IPS-NIHi11 (cell line): Measurements from ENCODE around the gene PRPSAP2.
"Not testable (repeated sequence)": the region's sequence is repeated elsewhere in the genome, so short reads cannot be mapped to it uniquely, and the experiment has no call there.

Experiments
- DNase-seq: peaks from one replicate; pipeline ENCODE4 v3.0.0; 2012; ENCODE audit warnings: mixed read lengths, low spot score

PRPSAP2 gene

DNA sequence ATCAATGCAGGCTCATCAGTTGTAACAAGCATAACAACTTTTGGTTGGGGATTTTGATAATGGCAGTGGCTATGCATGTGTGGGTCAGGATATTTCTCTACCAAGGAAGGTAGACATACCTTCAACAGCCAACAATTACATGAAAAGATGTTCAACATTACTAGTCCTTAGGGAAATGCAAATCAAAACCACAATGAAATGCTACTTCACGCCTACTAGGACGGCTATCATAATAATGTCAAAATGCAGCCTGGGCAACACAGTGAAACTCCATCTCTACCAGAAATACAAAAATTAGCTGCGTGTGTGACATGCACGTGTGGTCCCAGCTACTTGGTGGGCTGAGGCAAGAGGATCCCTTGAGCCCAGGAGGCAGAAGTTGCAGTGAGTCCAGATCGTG is 86.7 kb downstream of the PRPSAP2 start:
- DNase-seq = no peak

DNA sequence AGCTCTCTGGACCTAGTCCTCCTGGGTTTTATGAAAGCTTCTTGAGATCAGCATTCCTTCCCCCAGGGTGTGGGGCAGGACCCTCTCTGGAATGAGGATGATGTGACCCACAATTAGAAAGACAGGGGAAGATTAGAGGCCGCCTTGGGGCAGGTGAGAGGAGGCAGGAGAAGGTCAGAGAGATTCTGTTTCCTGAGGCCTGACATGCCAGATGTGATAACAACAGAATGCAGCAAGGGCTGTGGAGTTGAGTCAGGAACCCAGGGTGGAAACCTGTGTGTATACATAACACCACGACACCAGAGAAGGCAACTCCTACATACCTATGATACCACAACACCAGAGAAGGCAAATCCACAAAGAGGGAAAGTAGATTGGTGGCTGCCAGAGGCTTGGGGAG is 88.6 kb downstream of the PRPSAP2 start:
- no peak for DNase-seq

DNA sequence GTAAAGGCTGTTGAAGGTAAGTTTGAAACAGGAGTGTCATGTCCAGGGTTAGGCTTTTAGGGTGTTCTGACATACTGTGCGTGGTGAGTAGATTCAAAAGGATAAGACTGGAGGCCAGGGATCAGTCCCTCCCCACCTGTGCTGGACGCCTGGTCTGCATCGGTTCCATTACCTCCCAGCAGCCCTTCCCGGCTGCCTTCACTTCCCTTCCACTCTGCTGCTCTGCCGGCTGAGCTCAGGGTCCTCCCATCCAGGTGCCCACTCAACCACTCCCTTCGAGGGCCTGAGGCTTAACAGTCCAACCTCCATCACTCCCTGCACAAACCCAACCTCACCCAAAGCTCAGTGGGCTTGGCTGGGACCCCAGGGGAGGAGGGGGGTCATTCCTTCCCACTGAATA is 89.9 kb downstream of the PRPSAP2 start:
- DNase-seq = no peak

DNA sequence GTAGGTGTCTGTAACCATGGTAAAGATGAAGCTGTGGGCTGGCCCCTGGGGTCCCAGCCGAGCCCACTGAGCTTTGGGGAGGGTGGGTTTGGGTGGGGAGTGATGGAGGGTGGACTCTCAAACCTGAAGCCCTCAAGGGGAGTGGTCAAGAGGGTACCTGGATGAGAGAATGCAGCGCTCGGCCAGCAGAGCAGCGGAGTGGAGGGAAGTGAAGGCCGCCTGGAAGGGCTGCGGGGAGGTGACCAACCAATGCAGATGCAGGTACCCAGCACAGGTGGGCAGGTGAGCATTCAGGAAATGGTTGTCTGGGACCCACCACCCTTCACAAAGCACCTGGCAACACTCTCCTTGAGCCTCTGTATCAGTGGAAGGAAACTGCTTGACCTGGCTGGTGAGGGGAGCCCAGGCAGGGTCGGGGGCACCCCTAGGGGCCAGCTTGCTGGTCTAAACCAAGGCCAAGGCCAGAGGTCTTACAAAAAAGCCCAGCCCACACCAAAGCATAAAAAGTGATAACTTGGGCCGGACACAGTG is 90.6 kb downstream of the PRPSAP2 start:
- DNase-seq = no peak

DNA sequence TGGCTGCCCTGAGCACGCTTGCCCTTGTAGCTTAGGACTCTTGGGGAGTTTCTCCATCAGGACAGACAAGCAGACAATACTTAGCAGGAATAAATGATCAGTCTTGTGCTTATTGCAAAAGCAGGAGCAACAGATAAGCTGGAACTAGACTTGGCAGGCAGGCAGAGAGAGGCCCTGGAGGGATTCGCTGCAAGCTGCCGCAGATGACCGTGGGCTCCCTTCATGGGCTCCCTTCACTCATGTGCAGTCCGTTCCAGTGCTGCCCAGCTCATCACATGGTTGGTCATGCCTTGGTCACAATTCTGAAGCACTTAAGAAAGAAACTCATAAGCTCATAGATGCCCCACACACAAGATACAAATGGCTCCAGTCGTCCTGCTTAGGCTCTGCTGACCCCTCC is 91.6 kb downstream of the PRPSAP2 start:
- no peak for DNase-seq

DNA sequence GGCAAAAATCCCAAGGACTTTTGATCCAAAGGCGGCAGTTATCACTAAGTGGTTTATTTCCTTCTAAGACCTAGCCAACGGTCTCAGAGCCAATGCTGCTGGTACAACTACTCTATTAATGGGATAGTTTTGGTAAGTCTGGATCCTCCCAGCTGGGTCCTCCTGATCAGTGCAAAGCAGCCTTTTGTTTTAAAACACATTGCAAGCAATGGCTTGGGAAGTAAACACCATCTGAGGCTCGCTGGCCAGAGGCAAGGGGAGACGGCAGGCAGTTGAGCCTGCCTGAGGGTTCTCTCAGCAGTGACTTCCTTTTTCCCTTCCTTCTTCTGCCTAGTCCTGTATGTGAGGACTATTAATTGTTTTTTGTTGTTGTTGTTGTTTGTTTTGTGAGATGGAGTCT is 92.4 kb downstream of the PRPSAP2 start:
- no peak for DNase-seq

DNA sequence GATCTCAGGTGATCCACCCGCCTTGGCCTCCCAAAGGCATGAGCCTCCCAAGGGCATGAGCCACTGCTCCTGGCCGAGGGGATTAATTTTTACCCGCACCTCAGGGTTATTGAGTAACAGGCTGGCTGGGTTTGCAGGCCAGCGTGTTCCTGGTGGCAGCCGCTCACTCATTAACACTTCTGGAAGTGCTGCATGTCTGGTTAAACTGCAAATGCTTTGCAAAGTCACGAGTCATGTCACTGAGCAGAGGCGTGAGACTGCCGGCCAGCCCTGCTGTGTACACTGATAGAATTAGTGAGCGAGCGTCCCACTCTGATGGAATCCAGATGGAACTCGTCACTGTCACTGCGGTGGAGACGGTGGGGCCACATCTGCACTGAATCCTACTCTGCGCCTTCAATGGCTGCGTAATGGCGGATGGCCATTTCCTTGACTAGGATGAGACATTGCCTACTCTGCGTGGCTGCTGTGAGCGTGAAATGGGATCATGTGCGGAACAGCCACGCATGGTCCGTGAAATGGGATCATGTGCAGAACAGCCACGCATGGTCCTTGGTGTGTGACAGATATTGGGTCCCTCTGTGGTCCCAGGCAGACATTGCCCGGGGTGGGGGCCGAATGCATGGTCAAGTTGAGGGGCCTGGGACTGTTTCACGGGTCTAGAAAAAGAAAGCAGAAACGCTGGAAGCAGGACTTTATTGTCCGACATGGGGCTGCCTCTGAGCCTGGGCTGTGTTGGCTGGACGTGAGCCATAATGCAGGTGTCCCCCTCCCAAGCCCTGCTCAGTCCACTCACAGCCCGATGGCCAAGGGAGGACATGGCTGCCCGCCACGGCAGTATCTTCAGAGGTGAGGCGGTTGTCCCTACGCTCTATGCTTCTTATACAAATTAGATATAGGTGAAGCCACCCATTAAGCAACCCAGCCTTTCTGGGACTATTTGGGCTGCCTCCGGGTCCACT is 93.3 kb downstream of the PRPSAP2 start:
- no peak for DNase-seq

DNA sequence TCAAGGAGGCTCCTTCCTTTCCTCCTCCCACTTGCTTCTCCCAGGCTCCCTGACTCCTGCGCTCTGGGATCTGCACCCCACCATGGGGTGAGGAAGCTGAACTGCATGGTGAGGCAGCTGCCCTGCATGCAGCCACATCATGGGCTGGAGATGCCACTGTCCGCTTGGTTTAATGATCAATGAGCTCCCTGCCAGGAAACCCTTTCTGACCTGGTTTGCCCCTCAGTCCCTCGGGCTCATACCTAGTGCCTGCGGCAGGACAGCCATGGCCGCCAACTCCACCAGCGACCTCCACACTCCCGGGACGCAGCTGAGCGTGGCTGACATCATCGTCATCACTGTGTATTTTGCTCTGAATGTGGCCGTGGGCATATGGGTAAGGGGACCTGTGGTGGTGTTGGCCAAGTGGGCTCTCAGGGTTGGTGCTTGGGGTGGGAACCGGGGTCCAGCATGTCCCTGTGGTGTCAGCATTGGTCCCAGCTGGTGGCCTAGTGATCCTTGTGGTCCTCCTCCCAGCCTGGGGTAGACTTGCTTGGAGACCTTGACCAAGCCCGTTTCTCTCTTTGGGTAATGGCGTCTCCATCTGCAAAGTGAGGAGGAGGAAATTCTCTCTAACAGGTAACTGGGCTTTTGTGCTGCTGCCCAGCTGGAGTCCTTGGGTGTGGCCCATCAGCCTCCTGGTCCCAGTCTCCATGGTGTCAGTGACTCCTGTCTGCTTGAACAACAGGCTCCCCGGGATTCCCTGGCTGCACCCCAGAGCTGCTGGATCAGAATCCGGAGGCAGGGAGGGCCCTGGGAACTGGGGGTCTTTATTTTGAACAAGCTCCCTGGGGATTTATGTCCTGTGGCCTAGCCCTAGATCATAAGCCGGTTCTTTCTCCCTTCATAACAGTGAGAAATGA is 94.3 kb downstream of the PRPSAP2 start, which contains the start of gene SLC5A10:
Gene SLC5A10, plus strand, starts transcription at position 225 of the 902 bp plus-strand sequence. Its CDS starts 41 bp downstream, at position 266.
- peak; percentile 78 for DNase-seq

DNA sequence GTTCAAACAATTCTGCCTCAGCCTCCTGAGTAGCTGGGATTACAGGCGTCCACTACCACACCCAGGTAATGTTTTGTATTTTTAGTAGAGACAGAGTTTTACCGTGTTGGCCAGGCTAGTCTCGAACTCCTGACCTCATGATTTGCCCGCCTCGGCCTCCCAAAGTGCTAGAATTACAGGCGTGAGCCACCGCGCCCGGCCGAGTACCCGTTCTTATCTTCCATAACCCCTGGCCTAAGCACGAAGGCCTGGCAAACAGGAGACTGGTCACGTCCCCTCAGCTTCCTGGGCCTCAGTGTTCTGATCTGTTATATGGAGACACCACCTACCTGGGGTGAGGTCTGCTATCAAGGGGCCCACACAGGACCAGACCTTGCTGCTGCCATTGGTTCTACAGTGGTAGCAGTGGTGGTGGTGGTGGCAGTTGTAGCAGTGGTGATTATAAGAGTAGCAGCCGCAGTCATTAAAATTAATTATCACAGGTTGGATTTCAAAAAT is 95.3 kb downstream of the PRPSAP2 start:
- no peak for DNase-seq

DNA sequence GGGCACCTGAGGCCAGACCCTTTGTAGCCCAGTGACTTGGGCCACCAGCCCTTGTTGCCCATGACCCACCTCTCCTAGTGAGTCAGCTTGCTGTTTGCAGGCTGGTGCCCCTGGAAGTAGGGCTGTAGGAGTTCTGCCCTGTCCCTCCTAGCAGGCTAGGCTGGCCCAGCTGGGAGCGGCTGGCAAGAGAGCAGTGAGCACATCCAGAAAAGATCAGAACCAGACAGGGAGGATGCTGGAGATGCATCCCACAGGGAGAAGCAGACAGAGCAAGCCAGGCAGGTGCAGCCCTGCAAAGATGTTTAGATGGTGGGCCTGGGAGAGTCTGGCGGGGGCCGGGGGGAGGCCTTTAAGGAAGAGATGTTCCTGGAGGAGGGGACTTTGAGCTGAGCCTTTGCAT is 96.4 kb downstream of the PRPSAP2 start:
- DNase-seq = no peak

DNA sequence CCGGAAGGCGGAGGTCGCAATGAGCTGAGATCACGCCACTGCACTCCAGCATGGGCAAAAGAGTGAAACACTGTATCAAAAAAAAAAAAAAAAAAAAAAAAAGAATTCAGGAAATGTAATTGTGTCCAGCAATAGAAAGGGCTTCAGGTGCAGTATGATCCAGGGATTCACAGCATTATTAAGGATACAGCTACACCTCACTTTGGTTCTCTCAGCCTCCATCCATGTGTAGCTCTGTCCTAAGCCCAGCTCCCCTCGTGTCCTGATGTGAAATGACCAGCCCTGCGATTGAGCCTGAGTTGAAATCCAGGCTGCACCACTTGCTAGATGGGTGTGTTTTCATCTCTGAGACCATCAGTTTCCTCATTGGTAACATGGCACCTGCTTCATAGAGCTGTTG is 97.1 kb downstream of the PRPSAP2 start:
- no peak for DNase-seq

DNA sequence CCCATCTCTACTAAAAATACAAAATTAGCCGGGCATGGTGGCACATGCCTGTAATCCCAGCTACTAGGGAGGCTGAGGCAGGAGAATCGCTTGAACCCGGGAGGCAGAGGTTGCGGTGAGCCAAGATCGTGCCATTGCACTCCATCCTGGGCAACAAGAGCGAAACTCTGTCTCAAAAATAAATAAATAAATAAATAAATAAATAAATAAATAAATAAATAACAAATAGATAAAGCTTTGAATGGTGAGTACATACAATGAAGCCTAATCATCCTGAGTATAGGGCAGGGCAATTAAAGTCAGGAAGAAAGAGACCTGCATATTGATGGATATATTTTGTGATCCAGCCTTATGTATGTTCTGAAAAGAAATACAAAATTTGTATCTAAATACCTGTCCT is 98.1 kb downstream of the PRPSAP2 start:
- not testable (repeated sequence) for DNase-seq

DNA sequence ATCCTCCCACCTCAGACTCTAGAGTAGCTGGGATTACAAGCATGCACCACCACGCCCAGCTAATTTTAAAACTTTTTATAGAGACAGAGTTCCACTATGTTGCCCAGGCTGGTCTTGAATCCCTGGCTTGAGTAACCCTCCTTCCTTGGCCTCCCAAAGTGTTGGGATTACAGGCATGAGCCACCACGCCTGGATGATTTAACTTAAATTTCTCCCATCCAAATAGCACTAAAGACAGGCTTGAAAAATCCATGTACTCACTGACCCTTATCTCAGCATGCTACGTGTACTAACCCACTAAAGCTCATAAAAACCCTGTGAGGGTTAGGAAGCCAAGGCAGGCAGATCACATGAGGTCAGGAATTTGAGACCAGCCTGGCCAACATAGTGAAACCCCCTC is 98.7 kb downstream of the PRPSAP2 start:
- DNase-seq = no peak

DNA sequence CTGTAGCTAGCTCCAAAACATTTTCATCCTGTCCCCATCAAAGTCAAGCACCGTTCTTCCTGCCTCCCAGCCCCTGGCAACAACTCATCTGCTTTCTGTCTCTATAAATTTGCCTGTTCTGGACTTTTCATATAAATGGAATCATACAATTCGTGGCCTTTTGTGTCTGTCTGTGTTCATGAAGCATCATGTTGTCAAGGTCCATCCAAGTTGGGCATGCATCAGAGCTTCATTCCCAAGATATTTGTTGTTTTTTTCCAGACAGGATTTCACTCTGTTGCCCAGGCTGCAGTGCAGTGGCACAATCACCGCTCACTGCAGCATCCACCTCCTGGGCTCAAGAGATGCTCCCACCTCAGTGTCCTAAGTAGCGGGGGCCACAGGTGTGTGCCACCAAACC is 99.9 kb downstream of the PRPSAP2 start:
- no peak for DNase-seq

DNA sequence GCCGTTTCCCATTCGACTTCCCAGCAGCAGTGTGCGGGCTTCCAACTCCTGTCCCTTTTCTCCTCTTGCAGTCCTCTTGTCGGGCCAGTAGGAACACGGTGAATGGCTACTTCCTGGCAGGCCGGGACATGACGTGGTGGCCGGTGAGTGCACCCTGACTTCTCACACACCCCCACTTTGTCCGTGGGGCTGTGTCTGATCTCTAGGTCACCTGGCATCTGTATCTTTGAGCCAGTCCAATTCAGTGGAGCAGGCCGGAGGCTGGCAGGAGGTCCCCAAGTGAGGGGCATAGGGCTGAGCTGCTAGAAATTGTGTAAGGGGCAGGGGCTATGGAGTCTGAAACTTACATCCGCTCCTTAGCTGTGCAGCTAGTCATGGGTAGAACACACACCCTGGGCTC is 100.7 kb downstream of the PRPSAP2 start:
- DNase-seq = no peak

DNA sequence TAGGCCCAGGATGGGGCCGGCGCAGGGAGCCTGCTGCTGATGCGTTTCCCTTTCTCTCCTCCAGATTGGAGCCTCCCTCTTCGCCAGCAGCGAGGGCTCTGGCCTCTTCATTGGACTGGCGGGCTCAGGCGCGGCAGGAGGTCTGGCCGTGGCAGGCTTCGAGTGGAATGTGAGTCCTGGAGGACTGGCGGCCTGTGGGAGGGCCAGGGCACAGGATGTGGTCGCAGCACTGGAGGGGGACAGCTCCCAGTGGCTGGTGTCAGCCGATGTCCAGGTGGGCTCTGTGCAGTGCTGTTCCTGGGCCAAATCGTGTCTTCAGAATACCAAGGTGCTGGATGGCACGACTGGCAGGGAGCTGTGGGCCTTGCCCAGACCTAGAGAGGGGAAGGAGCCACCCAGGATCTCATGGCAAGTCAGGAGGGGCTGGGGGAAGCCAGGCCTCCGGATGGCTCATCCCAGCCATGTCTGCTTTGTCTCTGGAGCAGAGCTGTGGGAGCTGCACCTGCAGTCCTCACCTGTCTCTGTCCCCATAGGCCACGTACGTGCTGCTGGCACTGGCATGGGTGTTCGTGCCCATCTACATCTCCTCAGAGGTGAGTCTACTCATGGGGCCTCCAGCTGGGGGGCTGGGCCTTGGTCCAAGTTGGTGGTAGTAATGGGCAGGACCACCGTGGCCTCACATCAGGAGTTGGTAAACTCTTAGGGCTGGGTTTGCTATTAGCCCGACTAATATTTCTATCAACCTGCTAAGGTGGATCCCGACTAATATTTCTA is 101.3 kb downstream of the PRPSAP2 start:
- peak; percentile 14 for DNase-seq

DNA sequence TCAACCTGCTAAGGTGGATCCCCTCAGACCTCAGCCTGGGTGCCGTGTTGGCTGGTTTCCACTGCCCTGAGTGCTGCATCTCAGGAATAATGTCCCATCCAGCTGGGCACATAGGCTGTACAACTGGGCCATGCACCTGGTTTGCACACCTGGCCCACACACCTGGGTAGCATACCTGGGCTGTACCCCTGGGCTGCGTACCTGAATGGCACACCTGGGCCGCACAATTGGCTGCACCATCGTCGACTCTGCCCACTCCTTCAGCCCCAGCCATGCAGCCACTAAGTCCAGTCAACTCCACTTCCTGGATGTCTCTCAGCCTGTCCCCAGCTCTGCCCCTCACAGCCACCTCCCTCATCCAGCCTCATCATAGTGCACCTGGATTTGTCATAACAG is 101.9 kb downstream of the PRPSAP2 start:
- no peak for DNase-seq

DNA sequence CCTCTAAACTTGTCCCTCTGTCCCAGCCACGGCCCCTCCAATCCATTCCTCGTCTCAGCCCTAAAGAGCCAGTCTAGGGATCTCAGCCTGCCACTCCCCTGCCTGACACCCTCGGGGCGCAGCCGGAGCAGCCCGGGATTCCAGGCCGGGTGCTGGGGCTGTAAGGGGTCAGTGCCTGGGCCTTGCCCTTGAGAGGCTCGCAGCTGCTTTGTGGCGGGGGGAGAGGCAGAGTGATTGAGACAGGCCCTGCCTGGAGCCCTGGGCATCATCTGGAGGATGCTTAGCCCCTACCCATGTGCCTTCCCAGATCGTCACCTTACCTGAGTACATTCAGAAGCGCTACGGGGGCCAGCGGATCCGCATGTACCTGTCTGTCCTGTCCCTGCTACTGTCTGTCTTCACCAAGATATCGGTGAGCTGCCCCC is 102.3 kb downstream of the PRPSAP2 start:
- DNase-seq = no peak

DNA sequence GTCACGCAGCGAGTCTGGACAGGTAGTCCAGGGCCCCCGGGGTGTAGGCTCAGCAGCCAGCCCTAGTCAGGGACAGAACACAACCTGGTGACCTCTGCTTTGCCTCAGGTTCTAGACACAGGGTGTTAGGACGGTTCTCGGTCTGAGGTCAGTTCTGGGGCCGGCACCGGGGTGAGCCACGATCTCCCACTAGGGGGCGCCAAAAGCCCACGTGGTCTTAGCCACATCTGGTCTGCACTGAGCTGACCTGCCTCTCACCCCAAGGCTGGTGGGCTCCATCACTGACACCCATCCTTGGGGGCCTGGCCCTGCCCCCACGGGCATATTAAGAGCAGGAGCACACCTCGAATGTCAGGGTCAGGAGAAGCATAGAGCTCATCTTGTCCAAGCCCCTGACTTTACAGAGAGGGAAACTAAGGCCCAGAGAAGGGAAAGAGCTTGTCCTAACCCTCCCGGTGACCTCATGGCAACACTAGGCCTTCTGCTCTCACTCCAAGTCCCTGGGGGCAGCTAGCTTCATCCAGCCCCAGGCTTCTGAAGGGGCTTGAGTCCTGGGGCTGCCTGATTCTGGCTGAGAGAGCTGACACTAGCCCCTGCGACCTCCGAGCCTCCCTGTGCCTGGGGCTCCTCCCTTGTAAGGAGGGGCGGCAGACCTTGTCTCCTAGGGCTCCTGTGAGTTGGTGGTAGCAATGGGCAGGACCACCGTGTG is 103.0 kb downstream of the PRPSAP2 start:
- peak; percentile 92 for DNase-seq

DNA sequence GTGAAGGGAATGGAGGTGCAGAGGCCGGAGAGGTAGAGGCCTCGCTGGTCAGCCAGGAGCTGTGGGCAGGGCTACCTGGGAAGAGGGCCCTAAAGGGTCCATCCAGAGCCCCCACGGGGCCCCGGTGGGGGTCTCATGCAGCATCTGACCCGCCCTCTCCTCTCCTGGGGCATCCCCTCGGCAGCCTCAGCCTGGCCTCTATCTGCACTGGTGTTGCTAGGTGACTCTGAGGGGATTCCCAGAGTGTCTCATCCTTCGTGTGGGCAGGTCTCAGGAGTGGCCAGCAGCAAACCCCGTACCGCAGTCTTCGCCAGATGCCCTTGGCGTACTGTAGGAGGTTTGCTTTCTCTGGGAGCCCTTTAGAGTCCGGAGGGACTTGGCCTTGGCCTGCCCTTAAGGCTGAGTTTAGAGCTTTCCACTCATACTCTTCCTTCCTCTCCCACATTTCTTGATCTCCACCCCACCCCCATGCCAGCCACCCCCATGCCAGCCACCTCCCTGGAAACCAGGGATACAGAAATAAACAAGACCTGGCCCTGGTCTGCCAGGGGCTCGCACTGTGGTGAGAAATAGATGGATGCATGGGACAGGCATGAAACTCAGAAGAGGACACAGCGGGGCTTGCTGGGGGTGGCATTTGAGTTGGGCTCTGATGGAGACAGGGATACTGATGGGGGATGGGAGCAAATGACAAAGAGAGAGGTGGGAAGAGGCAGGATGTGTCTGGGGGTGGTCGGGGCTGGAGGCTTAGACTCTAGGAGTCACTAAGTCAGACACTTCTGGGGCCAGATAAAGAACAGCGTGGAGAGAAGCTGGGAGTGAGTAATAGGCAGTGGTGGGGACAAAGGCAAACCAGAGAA is 103.9 kb downstream of the PRPSAP2 start:
- no peak for DNase-seq
